Measurements from ENCODE around the gene ART5.

The ART5 gene

DNA sequence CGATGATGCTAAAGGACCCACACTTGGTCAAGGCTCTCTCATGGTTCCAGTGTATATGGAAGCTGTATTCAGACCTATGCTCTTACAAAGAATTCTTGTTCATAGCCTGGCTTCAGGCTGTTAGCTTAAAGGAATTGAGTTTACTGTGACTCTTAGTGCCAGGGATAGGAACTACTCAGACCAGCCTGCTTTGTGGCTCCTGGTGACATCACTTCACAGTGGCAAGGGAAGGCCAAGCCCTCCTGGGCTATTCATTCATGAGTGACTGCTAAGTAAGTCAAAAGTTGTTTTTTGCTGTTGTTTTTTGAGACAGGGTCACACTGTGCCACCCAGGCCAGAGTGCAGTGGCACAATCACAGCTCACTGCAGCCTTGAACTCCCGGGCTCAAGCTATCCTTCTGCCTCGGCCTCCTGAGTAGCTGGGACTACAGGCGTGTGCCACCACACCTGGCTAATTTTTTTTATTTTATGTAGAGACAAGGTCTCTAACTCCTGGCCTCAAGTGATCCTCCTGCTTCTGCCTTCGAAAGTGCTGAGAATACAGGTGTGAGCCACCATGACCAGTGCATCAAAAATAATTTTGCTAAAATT is 9.6 kb downstream of the ART5 start:
- H3K4me3 ChIP-seq (ENCODE audit: low read depth, low read length), result no peak overlapping the region
- in situ Hi-C loops (cut with HindIII; ENCODE audit: low sequenced_read_pairs), result no loop called here
- DNase-seq (ENCODE audit: low read depth, low spot score), result no peak
- TF ChIP-seq, protein P1, sequence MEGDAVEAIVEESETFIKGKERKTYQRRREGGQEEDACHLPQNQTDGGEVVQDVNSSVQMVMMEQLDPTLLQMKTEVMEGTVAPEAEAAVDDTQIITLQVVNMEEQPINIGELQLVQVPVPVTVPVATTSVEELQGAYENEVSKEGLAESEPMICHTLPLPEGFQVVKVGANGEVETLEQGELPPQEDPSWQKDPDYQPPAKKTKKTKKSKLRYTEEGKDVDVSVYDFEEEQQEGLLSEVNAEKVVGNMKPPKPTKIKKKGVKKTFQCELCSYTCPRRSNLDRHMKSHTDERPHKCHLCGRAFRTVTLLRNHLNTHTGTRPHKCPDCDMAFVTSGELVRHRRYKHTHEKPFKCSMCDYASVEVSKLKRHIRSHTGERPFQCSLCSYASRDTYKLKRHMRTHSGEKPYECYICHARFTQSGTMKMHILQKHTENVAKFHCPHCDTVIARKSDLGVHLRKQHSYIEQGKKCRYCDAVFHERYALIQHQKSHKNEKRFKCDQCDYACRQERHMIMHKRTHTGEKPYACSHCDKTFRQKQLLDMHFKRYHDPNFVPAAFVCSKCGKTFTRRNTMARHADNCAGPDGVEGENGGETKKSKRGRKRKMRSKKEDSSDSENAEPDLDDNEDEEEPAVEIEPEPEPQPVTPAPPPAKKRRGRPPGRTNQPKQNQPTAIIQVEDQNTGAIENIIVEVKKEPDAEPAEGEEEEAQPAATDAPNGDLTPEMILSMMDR (IDR thresholded peaks at IDR 0.05; ENCODE audit: low read depth, low read length), result no peak

DNA sequence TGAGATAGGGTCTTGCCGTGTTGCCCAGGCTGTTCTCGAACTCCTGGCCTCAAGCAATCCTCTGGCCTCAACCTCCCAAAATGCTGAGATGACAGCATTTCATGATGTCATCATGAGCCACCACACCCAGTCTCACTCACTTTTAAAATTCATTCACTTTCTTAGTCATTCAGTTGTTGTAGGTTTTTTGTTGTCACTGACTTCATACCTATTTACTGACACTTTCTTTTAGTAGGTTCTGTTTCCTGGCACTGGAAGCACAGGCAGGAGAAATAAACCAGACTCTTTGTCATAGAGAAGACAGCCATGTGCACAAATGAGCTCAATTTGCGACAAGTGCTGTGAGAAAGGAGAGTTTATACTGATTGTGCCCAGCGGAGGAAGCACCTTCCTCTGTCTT is 10.5 kb downstream of the ART5 start:
- DNase-seq (ENCODE audit: low read depth, low spot score), result no peak
- in situ Hi-C loops (cut with HindIII; ENCODE audit: low sequenced_read_pairs), result no loop called here
- TF ChIP-seq, protein P1 (IDR thresholded peaks at IDR 0.05; ENCODE audit: low read depth, low read length), result no peak

DNA sequence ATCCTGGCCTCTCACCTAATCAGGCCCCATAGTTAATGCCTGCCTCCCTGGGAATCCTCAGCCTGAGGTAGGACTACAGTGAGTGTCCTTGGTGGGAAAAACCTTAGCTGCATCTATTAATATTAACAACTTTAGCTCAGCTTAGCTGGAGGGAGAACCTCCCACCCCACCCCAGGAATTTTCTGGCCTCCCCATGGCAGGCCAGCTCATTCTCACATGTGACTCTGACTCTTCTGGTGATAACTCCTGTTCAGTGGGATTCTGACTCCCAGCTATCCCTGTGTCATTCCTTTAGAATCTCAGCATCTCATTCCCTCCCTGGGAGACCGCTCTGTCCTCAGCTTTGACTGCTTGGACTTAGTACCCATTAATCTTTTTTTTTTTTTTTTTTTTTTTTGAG is 14.5 kb downstream of the ART5 start:
- H3K4me3 ChIP-seq (ENCODE audit: low read depth, low read length), result no peak overlapping the region
- in situ Hi-C loops (cut with HindIII; ENCODE audit: low sequenced_read_pairs), result no loop called here
- DNase-seq (ENCODE audit: low read depth, low spot score), result peak; percentile 16
- TF ChIP-seq, protein P1 (IDR thresholded peaks at IDR 0.05; ENCODE audit: low read depth, low read length), result no peak

More for the DNA sequence above, 10.5 kb downstream of the ART5 start:
- no peak overlapping the region for H3K4me3 ChIP-seq (ENCODE audit: low read depth, low read length)

DNA sequence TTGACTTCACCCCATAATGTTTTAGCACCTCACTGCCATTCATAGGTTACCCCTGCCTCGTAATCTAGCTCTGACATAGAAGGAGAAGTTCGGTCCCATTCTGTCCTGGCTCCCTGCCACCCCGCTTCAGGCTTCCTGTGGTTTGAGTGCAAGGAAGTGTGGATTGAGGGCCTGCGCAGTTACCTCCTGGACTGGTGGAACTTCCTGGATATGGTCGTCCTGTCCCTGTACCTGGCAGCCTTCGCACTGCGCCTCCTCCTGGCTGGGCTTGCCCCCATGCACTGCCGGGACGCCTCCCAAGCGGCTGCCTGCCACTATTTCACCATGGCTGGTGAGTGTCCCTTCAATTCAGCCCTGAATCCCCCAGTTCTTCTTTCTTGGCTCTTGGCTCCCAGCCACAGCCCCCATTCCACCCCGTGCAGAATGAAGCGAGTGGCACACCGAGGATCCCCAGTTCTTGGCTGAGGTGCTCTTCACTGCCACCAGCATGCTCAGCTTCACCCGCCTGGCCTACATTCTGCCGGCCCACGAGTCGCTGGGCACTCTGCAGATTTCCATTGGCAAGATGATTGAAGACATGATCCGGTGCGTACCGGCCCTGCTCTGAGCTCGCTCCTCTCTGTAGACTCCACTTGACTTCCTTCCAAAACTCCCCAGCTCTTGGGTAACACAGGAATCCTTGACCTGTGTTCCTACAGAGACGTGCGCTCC is 15.4 kb downstream of the ART5 start:
- in situ Hi-C loops (cut with HindIII; ENCODE audit: low sequenced_read_pairs), result no loop called here
- no peak overlapping the region for H3K4me3 ChIP-seq (ENCODE audit: low read depth, low read length)
- no peak for DNase-seq (ENCODE audit: low read depth, low spot score)
- TF ChIP-seq, protein P1 (IDR thresholded peaks at IDR 0.05; ENCODE audit: low read depth, low read length), result no peak

GRCh38 chr11:3623767-3624458 is 17.9 kb downstream of the ART5 start:
- no peak overlapping the region for H3K4me3 ChIP-seq (ENCODE audit: low read depth, low read length)
- in situ Hi-C loops (cut with HindIII; ENCODE audit: low sequenced_read_pairs), result no loop called here
- no peak for DNase-seq (ENCODE audit: low read depth, low spot score)
- TF ChIP-seq, protein P1 (IDR thresholded peaks at IDR 0.05; ENCODE audit: low read depth, low read length), result no peak

DNA sequence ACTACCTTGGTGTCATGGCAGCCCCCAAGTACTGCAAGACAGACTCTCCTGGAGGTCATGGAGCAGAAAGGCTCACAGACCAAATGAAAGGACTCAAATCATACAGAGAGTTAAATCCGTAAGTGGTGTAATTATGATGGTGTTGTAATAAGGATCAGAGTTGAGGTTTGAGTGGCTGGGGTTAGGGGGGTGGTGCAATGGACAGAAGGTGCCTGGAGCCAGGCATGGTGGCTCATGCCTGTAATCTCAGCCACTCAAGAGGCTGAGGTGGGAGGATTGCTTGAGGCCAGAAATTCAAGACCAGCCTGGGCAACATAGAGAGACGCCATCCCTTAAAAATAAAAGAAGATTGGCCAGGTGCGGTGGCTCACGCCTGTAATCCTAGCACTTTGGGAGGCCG is 18.7 kb downstream of the ART5 start:
- H3K4me3 ChIP-seq (ENCODE audit: low read depth, low read length), result no peak overlapping the region
- in situ Hi-C loops (cut with HindIII; ENCODE audit: low sequenced_read_pairs), result no loop called here
- no peak for DNase-seq (ENCODE audit: low read depth, low spot score)
- TF ChIP-seq, protein P1 (IDR thresholded peaks at IDR 0.05; ENCODE audit: low read depth, low read length), result no peak

All from astrocyte of the spinal cord (primary cell).